Ascending aorta (tissue), 2 donors: Measurements from ENCODE around the gene ITGA7. TPM values are rescaled to one million over a fixed set of nuclear protein-coding genes. Genes with fewer than 3 reads are reported as not detected.

Experiments used
- DNase-seq, 2 donors: peaks; one replicate each; pipeline ENCODE4 v3.0.0-alpha.2; 2019; ENCODE audit warnings: low spot score in 2 of 2
- H3K27ac ChIP-seq, 2 donors: fragments of 200-600 bp; sonication (generic); one replicate each; pipeline ENCODE4 v1.5.1; 2016 to 2017; ENCODE audit warnings: mild to moderate bottlenecking in 1 of 2
- H3K27me3 ChIP-seq: fragments of 200-600 bp; sonication (generic); one replicate; pipeline ENCODE4 v1.5.1; 2017
- H3K36me3 ChIP-seq, 2 donors: fragments of 200-600 bp; sonication (generic); one replicate each; pipeline ENCODE4 v1.5.1; 2016
- H3K4me1 ChIP-seq, 2 donors: fragments of 200-600 bp; sonication (generic); one replicate each; pipeline ENCODE4 v1.5.1; 2016 to 2017; ENCODE audit warnings: mild to moderate bottlenecking in 1 of 2
- H3K4me3 ChIP-seq, 2 donors: fragments of 200-600 bp; sonication (generic); one replicate each; pipeline ENCODE4 v1.5.1; 2016 to 2017; ENCODE audit warnings: mild to moderate bottlenecking in 1 of 2
- H3K9me3 ChIP-seq, 2 donors: fragments of 200-600 bp; sonication (generic); one replicate each; pipeline ENCODE4 v1.5.1; 2016
- intact Hi-C: fragments of 100-400 bp; cut with DNase I; formaldehyde crosslinking; loops from one replicate; pipeline ENCODE4 v1.15.1; 2023
- total RNA-seq: library from RNA; depleted of rRNA; stranded (reverse); fragments of >200 nt; gene quantifications from one replicate; pipeline ENCODE4 v1.1.0, GENCODE V29; 2016
- TF ChIP-seq, protein P1 (sequence below), 3 experiments: fragments of 200-600 bp in 2 of 3; fragments of 450-650 bp in 1 of 3; sonication (generic) in 2 of 3; IDR thresholded peaks; one replicate each; pipeline ENCODE4 v1.5.1; 2016 to 2019; ENCODE audit warnings: antibody characterized with exemption in 3 of 3, mild to moderate bottlenecking in 1 of 3, moderate library complexity in 1 of 3

ITGA7 gene
- total RNA-seq, 1 donor from 2014 or later: 246 TPM

- H3K27ac ChIP-seq: no peak overlapping the region
- DNase-seq: no peak
- TF ChIP-seq, protein P1, sequence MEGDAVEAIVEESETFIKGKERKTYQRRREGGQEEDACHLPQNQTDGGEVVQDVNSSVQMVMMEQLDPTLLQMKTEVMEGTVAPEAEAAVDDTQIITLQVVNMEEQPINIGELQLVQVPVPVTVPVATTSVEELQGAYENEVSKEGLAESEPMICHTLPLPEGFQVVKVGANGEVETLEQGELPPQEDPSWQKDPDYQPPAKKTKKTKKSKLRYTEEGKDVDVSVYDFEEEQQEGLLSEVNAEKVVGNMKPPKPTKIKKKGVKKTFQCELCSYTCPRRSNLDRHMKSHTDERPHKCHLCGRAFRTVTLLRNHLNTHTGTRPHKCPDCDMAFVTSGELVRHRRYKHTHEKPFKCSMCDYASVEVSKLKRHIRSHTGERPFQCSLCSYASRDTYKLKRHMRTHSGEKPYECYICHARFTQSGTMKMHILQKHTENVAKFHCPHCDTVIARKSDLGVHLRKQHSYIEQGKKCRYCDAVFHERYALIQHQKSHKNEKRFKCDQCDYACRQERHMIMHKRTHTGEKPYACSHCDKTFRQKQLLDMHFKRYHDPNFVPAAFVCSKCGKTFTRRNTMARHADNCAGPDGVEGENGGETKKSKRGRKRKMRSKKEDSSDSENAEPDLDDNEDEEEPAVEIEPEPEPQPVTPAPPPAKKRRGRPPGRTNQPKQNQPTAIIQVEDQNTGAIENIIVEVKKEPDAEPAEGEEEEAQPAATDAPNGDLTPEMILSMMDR (IDR thresholded peaks at IDR 0.05): no peak
- H3K36me3 ChIP-seq: no peaks in the 10 kb centered on the region
- H3K27me3 ChIP-seq: no peaks in the 10 kb centered on the region
- no peaks in the 10 kb centered on the region for H3K9me3 ChIP-seq
- intact Hi-C loops: no loop called here
- no peak overlapping the region for H3K4me3 ChIP-seq
- peaks cover 2 to 3% of the 10 kb centered on the region in 2 donors for H3K4me1 ChIP-seq
Observed at GRCh38 chr12:55676707-55677106, 31.0 kb downstream of the ITGA7 start.

GRCh38 chr12:55675666-55676065 is 32.0 kb downstream of the ITGA7 start:
- intact Hi-C loops: no loop called here
- no peaks in the 10 kb centered on the region for H3K36me3 ChIP-seq
- no peaks in the 10 kb centered on the region for H3K4me1 ChIP-seq
- TF ChIP-seq, protein P1 (IDR thresholded peaks at IDR 0.05): no peak
- no peak overlapping the region for H3K27ac ChIP-seq
- DNase-seq: no peak
- H3K4me3 ChIP-seq: no peak overlapping the region
- no peaks in the 10 kb centered on the region for H3K9me3 ChIP-seq
- no peaks in the 10 kb centered on the region for H3K27me3 ChIP-seq

- DNase-seq: no peak
- no peak overlapping the region for H3K27ac ChIP-seq
- H3K4me3 ChIP-seq: no peak overlapping the region
- no peaks in the 10 kb centered on the region for H3K4me1 ChIP-seq
- H3K9me3 ChIP-seq: no peaks in the 10 kb centered on the region
- H3K36me3 ChIP-seq: no peaks in the 10 kb centered on the region
- no peaks in the 10 kb centered on the region for H3K27me3 ChIP-seq
- intact Hi-C loops: no loop called here
- TF ChIP-seq, protein P1 (IDR thresholded peaks at IDR 0.05): no peak
Observed at GRCh38 chr12:55673638-55674037, 34.1 kb downstream of the ITGA7 start.

GRCh38 chr12:55671746-55672145 is 36.0 kb downstream of the ITGA7 start:
- no peak for DNase-seq
- no peaks in the 10 kb centered on the region for H3K4me1 ChIP-seq
- H3K27me3 ChIP-seq: no peaks in the 10 kb centered on the region
- TF ChIP-seq, protein P1 (IDR thresholded peaks at IDR 0.05): no peak
- no peak overlapping the region for H3K27ac ChIP-seq
- no peak overlapping the region for H3K4me3 ChIP-seq
- intact Hi-C loops: no loop called here
- H3K9me3 ChIP-seq: no peaks in the 10 kb centered on the region
- H3K36me3 ChIP-seq: no peaks in the 10 kb centered on the region

DNA sequence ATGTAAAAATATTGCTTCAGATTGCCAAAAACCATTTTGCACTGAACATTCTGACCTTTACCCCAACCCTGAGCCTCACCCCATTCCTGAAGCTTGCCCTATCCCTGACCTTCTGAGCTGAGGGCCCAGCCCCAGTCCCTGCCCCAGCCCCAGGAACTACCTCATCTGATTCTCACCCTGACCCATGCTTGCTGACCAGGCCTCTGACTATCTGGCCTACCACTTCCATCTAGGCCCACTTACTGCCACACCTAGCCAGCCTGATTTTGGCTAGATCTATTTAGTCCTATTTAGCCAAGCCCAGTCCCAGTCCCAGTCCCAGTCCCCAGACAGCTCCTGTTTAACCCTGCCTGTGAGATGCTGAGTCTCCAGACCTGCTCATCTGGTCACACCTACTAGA is 37.4 kb downstream of the ITGA7 start:
- H3K4me1 ChIP-seq: no peaks in the 10 kb centered on the region
- no peak overlapping the region for H3K27ac ChIP-seq
- H3K36me3 ChIP-seq: no peaks in the 10 kb centered on the region
- DNase-seq: no peak
- TF ChIP-seq, protein P1 (IDR thresholded peaks at IDR 0.05): no peak
- H3K9me3 ChIP-seq: no peaks in the 10 kb centered on the region
- H3K27me3 ChIP-seq: no peaks in the 10 kb centered on the region
- intact Hi-C loops: no loop called here
- no peak overlapping the region for H3K4me3 ChIP-seq

DNA sequence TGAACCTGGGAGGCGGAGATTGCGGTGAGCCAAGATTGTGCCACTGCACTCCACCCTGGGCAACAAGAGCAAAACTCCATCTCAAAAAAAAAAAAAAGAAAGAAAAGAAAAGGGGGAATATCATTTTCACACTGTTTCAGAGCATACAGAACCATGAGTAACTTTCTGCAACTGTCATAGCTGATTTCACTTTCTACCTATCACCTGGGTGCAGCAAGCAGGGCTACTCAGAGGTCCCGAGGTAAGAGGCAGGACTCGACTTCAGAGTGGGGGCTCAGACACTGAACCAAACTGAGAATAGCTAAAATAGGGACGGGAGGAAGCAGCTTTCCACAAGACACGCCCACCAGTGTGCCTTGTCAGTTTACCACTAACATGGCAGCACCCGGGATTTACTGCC is 41.2 kb downstream of the ITGA7 start:
- TF ChIP-seq, protein P1 (IDR thresholded peaks at IDR 0.05): no peak
- H3K4me1 ChIP-seq: no peaks in the 10 kb centered on the region

More for the DNA sequence above, 41.2 kb downstream of the ITGA7 start:
- Histone ChIP-seq H3K36me3 (no peaks in the 10 kb centered on the region), H3K4me3 (no peak overlapping the region), H3K27me3 (no peaks in the 10 kb centered on the region), H3K27ac (no peak overlapping the region), H3K9me3 (no peaks in the 10 kb centered on the region)
- no peak for DNase-seq
- intact Hi-C loops: no loop called here
